Right renal cortex interstitium (tissue), 3 donors: ENCODE data around the gene ZNF562. TPM values are rescaled to one million over a fixed set of nuclear protein-coding genes. Genes with fewer than 3 reads are reported as not detected.
A peak's percentile ranks its signal among the peaks of the same experiment; 100 is the strongest.
"Not testable (repeated sequence)": the region's sequence is repeated elsewhere in the genome, so short reads cannot be mapped to it uniquely, and the experiment has no call there.

Experiments
- DNase-seq, 3 donors: peaks; one replicate each; pipeline ENCODE4 v3.0.0-alpha.2; 2013; ENCODE audit warnings: low read depth in 3 of 3, low spot score in 2 of 3
- polyA plus RNA-seq, 3 donors: library from polyadenylated mRNA; unstranded; fragments of 120-200 nt; gene quantifications; one replicate each; pipeline ENCODE4 v1.2.1, GENCODE V29; 2013; ENCODE audit not compliant: insufficient read length in 3 of 3

ZNF562 gene
- 10 to 100 TPM; 23.3 to 26.2 (median 24.2) TPM for polyA plus RNA-seq

DNA sequence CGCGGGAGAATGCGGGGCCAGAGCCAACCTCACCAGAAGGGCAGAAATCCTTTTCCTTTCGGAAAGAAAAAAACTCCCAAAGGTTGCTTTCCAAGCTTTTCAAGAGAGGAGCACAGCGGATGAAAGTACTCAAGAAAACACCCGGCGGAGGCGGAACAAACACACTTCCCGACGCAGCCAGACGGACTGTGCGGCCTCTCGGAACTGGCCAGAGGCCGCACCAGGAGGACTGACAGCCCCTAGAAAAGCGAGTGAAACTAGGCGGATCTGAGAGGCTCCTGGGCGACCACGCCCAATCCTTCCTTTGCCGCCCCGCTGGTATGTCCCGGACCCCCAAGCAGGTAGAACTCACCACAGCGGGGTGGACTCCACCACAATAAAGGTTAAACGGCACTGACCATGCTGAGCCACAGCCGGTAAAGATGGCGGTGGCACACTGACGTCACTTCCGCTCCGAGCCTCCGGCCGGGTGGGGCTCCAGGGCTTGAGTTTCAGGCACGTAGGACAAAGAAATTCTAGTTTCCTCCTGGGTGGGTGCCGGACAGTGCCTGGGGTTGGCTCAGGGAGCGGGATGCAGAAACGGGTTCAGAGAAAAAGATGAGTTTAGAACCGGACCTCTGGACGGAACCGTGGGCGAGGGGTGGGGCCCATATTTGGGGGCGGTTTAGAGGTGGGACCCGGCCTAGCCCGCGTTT lies at the start of gene ZNF562:
Gene ZNF562, minus strand, starts transcription at position 438 of the 695 bp plus-strand sequence. CDS start 14,356 bp downstream, outside the sequence.
- DNase-seq, result peak; percentile 85 to 93 (median 87)

DNA sequence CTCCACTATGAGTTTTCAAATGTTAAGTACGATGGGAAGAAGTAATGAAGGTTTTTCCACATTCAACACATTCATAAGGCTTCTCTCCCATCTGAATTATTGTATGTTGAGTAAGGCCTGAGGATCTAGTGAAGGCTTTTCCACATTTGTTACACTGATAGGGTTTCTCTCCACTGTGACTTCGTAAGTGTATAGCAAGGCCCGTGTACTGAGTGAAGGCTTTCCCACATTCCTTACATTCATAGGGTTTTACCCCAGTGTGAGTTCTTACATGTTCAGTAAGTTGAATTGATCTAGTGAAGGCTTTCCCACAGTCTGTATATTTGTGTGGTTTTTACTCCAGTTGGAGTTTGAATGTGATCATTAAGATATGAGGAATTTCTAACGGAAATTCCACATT lies 49.3 kb upstream of the ZNF562 start:
- DNase-seq, result no peak

DNA sequence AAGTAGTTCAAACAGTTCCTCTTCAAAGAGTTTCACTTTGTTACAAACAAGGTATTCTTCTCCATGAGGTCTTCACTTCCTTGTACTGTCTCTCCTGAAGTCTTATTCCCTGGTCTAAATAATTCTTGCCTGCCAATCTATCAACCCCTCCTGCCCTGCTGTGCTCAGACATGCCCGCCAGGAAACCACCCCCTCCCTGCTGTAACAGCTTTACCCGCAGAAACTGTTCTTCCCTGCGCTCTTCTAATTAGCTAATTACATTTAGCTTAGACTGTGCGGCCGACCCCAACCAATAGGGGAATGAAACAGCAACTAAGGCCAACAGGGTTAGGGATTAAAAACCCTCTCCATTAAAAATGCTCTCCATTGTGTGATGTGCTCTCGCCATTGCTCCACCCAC lies 47.0 kb upstream of the ZNF562 start:
- DNase-seq, result no peak

DNA sequence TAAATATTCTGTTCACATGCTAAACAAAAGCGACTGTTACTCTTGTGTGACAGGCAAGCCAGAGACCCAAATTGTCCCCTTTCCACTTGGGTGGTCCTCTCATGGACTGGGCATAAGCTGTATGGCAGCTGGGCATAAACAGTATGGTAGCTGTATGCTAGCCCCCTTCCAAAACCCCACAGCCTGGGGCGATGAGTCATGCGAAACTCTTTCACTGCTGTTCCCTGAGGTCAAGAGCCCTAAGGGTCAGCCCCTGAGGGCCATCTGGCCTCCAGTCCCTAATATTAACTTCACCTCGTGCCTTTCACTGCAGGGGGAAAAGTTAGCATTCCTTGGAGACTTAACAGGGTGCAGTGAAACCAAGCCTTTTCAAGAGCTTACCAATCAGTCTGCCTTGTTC lies 45.6 kb upstream of the ZNF562 start:
- DNase-seq, result no peak

DNA sequence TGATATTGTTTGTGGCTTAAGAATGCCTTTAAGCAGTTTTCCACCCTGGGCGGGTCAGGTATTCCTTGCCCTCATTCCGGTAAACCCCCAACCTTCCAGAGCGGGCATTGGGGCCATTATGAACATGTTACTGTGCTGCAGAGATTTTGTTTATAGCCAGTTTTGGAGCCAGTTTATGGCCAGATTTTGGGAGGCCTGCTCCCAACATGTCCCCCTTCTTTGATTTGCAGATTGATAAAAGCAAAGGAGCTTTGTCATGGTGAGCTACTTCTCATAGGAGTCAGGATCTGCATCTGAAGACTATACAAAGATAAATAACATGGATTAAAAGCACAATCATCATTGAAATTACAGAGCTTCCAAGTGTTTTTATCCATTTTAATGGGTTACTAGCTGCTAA lies 36.9 kb upstream of the ZNF562 start:
- DNase-seq, result no peak

DNA sequence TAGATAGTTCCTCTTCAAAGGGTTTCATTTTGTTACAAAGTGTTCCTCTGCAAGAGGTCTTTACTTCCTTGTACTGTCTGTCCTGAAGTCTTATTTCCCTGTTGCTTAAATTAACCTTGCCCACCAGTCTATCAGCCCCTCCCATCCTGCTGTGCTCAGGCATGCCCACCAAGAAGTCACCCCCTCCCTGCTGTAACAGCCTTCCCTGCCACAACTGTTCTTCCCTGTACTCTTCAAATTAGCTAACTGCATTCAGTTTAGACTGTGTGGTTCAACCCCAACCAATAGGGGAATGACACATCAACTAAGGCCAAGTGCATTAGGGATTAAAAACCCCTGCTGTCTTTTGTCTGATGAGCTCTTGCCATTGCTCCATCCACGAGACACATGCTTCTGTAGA lies 34.4 kb upstream of the ZNF562 start:
- no peak for DNase-seq

DNA sequence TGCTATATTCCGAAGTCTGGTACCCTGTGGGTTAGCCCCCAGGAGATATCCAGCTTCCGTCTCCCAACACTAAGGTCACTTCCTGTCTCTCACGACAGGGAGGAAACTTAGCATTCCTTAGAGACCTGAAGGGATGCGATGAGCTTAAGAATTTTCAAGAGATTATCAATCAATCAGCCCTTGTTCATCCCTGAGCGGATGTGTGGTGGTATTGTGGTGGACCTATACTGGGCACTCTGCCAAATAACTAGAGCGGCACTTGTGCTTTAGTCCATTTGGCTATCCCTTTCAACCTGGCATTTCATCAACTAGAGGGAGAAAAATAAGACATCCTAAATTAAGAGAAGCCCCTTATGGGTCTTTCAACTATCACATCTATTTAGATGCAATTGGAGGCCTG lies 30.9 kb upstream of the ZNF562 start:
- DNase-seq, result no peak

DNA sequence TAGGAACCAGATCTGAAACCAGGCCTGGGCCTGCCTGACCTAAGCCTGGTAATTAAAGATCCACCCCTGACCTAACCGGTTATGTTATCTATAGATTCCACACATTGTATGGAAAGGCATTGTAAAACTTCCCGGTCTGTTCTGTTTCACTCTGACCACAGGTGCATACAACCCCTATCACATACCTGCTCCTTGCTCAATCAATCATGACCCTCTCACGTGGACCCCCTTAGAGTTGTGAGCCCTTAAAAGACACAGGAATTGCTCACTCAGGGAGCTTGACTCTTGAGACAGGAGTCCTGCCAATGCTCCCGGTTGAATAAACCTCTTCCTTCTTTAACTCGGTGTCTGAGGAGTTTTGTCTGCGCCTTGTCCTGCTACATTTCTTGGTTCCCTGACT lies 27.3 kb upstream of the ZNF562 start:
- no peak for DNase-seq

DNA sequence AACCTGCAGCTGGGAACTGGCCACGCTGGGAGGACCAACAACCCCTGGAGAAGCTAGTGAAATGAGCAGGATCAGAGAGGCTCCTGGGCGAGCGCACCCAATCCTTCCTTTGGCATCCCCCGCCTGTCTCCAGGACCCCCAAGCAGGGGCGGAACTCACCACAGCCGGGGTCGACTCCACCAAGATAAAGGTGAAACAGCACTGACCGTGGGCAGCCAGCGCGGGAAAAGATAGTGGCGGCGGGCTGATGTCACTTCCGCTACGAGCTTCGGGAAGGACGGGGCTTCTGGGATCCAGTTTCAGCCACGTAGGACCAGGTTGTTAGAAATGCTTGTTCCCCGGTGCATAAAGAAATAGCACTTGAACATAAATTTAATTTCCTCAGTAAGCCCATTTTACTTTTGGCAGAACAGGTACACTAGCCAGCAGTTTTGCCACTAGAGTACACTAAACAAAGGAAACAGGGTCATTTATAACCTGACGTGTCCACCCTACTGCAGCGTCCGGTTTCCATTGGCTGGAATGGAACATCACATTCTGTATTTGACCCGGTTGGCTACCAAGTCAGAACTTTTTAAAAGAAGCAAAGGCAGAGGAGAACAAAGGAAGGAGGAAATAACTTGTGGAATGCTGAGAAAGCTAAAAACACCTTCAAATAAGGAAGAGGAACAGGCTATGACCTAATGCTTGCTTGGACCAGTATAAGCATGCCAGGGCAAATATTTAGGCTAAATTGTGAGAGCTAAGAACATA lies 25.5 kb upstream of the ZNF562 start:
- no peak for DNase-seq

DNA sequence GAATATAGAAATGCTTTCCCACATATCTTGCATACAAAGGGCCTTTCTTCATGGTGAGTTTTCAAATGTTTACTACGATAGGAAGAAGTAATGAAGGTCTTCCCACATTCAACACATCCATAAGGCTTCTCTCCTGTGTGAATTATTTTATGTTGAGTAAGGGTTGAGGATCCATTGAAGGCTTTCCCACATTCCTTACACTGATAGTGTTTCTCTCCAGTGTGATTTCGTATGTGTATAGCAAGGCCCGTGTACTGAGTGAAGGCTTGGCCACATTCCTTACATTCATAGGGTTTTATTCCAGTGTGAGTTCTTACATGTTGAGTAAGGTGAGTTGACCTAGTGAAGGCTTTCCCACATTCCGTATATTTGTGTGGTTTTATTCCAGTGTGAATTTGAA lies 15.4 kb upstream of the ZNF562 start:
- not testable (repeated sequence) for DNase-seq

DNA sequence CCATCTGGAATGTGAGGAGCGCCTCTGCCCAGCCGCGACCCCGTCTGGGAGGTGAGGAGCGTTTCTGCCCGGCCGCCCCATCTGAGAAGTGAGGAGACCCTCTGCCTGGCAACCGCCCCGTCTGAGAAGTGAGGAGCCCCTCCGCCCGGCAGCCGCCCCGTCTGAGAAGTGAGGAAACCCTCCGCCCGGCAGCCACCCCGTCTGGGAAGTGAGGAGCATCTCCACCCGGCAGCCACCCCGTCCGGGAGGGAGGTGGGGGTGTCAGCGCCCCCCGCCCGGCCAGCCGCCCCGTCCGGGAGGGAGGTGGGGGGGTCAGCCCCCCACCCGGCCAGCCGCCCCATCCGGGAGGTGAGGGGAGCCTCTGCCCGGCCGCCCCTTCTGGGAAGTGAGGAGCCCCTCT lies 5.1 kb upstream of the ZNF562 start:
- DNase-seq, result not testable (repeated sequence)

DNA sequence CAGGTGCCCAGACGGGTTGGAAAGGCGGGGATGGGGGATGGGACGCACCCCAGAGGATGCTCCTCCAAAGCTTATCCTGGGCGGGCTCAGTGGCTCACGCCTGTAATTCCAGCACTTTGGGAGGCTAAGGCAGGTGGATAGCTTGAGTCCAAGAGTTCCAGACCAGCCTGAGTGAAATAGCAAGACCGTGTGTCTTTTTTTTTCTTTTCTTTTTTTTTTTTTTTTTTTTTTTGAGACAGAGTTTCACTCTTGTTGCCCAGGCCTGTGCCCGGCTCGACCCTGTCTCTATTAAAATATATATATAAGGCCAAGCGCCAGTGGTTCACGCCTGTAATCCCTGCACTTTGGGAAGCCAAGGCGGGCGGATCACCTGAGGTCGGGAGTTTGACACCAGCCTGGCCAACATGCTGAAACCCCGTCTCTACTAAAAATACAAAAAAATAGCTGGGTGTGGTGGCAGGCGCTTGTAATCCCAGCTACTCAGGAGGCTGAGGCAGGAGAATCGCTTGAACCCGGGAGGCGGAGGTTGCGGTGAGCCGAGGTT lies 530 bp upstream of the ZNF562 start:
- not testable (repeated sequence) for DNase-seq

DNA sequence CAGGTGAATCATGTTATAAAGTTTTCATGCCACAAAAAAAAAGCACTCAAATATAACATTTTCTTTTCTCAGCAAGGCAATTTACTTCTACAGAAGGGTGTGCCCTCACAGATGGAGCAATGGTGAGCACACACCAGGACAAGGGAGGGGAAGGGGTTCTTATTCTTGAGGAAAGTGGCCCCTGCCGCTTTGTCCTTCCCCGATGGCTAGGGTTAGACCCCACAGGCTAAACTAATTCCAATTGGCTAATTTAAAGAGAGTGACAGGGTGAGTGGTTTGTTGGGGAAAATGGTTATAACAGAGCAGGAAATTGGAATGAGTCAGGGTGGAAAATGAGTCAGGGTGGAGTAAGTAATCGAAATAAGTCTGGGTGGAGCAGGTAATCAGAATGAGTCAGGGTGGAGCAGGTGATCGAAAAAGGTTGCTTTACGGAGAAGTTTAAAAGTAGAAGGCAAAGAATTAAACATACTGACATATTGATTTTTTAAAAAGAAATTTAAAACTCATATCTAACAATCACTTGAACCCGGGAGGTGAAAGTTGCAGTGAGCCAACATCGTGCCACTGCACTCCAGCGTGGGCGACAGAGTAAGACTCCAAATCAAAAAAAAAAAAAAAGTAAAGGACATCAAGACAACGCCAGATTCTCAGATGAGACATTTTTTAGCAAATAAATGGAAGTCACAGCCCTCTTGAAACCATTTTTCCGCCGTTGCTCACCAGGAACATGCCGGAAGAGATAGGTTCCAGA lies 813 bp downstream of the ZNF562 start:
- DNase-seq, result no peak

DNA sequence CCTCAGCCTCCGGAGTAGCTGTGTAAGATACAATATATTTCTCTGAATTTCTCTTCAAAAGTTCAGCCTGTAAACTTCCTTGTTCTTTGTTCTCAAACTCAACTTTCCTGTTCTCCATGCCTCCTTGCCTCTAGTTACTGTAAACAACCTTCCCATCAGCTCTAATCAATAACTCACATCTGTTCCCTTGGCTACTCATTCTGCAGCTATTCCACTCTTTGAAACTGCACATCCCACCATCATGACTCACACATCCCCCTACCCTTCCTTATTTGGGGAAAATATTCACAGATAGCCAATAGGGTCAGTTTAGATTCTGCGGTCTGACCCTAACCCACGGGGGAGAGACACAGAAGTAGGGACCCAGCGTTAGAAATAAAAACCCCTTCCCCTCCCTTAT lies 2.0 kb downstream of the ZNF562 start:
- DNase-seq, result no peak

DNA sequence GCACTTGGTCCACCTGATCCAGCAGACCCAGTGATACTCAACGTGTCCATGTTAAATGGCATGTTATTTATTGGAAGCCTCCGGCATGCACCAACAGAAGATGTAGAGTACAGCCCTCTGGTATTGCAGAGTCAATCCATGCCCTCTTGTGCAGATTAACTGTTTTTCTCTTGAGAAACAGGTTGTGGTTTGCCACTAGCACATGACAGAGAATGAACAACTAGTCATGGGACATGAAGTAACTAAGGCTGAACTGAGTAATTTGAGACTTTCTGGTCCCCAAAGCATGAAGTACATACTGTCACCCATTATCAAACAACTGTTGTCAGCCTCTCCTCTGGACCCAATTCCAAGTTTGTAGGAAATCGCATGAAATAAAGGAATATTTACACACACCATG lies 3.2 kb downstream of the ZNF562 start:
- DNase-seq, result no peak

DNA sequence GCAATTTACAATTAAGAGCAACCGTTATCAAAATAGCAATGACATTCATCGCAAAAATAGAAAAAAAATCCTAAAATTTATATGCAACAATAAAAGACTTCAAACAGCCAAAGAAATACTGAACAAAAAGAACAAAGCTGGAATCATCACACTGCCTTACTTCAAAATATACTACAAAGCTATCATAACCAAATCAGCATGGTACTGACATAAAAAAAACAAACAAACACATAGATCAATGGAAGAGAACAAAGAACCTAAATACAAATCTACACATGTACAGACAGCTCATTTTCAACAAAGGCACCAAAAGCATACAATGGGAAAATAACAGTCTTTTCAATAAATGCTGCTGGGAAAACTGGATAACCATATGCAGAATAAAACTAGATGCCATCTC lies 6.4 kb downstream of the ZNF562 start:
- DNase-seq, result no peak

DNA sequence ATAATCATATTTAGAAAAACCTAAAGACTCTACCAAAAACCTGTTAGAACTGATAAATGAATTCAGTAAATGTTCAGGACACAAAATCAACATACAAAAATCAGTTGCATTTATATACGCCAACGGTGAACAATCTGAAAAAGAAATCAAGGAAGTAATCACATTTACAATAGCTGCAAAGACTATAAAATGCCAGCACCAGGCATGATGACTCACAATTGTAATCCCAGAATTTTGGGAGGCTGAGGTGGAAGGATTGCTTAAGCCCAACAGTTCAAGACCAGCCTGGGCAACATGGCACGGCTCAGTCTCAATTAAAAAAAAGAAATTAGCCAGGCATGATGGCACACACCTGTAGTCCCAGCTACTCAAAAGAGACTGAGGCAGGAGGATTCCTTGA lies 7.0 kb downstream of the ZNF562 start:
- no peak for DNase-seq

DNA sequence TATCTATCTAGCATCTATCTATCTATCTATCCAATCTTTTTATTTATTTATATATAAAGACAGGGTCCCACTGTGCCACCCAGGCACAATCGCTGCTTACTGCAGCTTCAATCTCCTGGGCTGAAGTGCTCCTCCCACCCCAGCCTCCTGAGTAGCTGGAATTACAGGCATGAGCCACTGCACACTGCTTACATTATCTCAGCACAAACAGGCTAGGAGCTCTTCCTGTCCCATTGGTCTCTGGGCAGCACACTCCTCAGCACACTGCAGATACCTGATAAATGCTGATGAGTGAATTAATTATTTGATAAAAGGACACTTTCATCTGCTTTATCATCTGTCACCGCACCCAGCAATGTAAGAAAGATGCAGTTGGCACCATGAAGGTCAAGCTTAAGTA lies 16.1 kb downstream of the ZNF562 start:
- no peak for DNase-seq

DNA sequence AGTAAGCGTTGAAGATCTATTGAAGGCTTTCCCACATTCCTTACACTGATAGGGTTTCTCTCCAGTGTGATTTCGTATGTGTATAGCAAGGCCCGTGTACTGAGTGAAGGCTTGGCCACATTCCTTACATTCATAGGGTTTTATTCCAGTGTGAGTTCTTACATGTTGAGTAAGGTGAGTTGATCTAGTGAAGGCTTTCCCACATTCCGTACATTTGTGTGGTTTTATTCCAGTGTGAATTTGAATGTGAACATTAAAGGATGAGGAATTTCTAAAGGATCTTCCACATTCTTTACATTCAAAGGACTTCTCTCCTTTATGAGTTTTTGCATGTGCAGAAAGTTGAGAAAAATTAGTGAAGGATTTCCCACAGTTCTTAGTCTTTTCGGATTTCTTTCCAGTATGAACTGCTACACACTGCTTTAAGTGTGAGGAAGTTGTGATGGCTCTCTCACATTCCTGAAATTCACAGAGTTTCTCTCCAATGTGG lies 21.8 kb downstream of the ZNF562 start:
- DNase-seq, result not testable (repeated sequence)

DNA sequence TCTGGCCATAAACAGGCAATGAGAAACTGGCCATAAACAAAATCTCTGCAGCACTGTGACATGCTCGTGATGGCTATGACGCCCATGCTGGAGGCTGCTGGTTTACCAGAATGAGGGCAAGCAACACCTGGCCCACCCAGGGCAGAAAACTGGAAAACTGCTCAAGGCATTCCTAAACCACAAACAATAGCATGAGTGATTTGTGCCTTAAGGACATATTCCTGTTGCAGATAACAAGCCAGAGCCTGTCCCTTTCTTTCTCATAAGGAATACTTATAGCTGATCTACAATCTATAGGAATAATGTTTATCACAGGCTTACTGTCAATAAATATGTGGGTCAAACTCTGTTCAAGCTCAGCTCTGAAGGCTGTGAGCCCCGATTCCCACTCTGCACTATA lies 23.4 kb downstream of the ZNF562 start:
- DNase-seq, result not testable (repeated sequence)

DNA sequence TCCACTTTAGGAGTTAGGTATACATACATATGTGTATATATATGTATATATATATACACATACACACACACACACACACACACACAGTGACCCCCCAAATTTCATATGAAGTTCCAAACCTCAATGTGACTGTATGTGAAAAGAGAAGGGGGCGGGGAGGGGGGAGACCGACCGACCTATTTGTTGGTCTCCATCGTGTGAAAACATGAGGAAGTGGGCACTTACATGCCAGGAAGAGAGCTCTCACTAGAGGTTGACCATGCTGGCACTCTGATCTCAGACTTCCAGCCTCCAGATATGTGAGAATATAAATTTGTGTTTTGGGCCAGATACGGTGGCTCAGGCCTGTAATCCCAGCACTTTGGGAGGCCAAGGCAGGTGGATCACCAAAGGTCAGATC lies 24.6 kb downstream of the ZNF562 start:
- no peak for DNase-seq
